ENCODE data around the gene FN1.

FN1 gene

DNA sequence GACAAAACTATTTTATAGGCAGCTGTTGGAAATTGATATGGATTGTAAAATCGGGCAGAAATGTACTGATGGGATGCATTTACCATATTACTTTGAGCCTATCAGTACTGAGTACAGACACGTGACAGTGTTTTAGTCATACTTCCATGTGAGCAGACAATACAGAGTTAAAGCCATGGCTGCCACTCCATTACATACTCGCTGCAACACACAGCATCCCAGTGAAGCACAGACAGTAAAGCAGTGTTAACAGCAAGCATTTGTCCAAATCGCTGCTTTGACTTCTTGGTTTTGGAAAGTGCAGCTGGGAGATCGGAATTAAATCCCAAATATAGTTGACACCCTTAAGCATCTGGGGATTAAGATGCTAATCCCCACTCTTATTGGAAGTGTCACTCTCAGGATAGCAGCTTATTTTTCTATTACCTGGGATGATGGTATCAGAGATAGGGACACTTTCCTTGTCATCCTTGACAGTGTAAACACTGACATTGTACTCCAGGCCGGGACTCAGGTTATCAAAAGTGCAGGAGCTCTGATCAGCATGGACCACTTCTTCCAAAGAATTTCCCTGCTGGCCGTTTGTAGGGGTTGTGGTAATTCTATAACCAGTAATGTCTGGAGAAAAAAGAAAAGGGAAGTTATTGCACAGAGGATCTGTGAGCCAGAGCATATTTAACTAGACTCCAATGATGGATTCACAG lies 41.6 kb downstream of the FN1 start:
- WGBS, 2 experiments (ENCODE audit: insufficient coverage in 2 of 2): 93 to 98% methylated on average over 5 of the region's 7 CpGs
- Histone ChIP-seq H3K9me3 (ENCODE audit: control insufficient read depth, low read length) (no peaks in the 10 kb centered on the region), H3K36me3 (ENCODE audit: control insufficient read depth, insufficient read depth, low read length) (peaks cover 88% of the 10 kb centered on the region), H3K4me3 (ENCODE audit: extremely low read depth, insufficient read depth, low read length, poor library complexity, severe bottlenecking) (no peak overlapping the region), H3K27ac (ENCODE audit: low read depth, low read length, severe bottlenecking) (peak overlapping the region; percentile 13), H3K4me1 (ENCODE audit: control insufficient read depth, insufficient read depth, low read length, poor library complexity, severe bottlenecking) (no peaks in the 10 kb centered on the region)

DNA sequence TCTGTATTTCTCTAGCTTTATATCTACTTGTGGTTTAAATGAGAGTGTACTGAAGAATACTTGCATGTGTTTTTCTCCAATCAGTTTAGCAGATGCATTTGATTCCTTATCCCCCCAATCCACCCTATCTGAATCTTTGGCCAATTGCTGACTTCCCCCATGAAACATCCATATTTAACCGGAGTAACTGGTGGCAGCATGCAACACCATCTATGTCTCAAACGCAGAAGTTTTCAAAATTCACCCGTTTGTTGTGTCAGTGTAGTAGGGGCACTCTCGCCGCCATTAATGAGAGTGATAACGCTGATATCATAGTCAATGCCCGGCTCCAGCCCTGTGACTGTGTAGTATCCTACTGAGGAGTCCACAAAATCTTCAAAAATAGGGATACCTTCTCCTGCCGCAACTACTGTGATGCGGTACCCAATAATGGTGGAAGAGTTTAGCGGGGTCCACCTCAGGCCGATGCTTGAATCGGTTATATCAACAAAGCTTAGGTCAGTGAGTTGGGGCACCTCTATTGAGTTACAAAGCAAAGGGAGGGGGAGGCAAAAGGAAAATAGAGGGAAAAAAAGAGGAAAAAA lies 43.1 kb downstream of the FN1 start:
- no peak overlapping the region for H3K4me3 ChIP-seq (ENCODE audit: extremely low read depth, insufficient read depth, low read length, poor library complexity, severe bottlenecking)
- peaks cover 88% of the 10 kb centered on the region for H3K36me3 ChIP-seq (ENCODE audit: control insufficient read depth, insufficient read depth, low read length)
- no peak overlapping the region for H3K27ac ChIP-seq (ENCODE audit: low read depth, low read length, severe bottlenecking)
- H3K9me3 ChIP-seq (ENCODE audit: control insufficient read depth, low read length): no peaks in the 10 kb centered on the region
- H3K4me1 ChIP-seq (ENCODE audit: control insufficient read depth, insufficient read depth, low read length, poor library complexity, severe bottlenecking): no peaks in the 10 kb centered on the region
- WGBS, 2 experiments (ENCODE audit: insufficient coverage in 2 of 2): 92 to 95% methylated on average over 12 of the region's 12 CpGs

- Histone ChIP-seq H3K27ac (ENCODE audit: low read depth, low read length, severe bottlenecking) (no peak overlapping the region), H3K4me1 (ENCODE audit: control insufficient read depth, insufficient read depth, low read length, poor library complexity, severe bottlenecking) (no peaks in the 10 kb centered on the region), H3K4me3 (ENCODE audit: extremely low read depth, insufficient read depth, low read length, poor library complexity, severe bottlenecking) (no peak overlapping the region), H3K9me3 (ENCODE audit: control insufficient read depth, low read length) (no peaks in the 10 kb centered on the region), H3K36me3 (ENCODE audit: control insufficient read depth, insufficient read depth, low read length) (peaks cover 89% of the 10 kb centered on the region)
Observed at GRCh38 chr2:215392164-215392563, 43.7 kb downstream of the FN1 start.

DNA sequence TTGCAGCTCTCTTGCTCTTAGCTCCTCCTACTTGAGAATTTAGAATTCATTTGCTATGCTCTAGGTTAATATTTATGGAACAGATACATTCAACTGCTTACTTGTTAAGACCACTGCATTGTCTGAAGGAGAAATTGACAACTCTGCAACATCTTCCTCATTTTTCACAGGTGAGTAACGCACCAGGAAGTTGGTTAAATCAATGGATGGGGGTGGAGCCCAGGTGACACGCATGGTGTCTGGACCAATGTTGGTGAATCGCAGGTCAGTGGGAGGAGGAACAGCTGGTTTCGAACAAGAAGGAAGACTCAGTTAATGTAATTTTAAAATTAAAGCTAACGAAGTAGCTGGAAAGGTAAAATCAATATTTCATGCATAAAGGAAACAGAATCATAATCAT lies 44.3 kb downstream of the FN1 start:
- WGBS, 2 experiments (ENCODE audit: insufficient coverage in 2 of 2): 93 to 100% methylated on average over 1 to 3 of the region's 5 CpGs
- Histone ChIP-seq H3K36me3 (ENCODE audit: control insufficient read depth, insufficient read depth, low read length) (peaks cover 89% of the 10 kb centered on the region), H3K4me1 (ENCODE audit: control insufficient read depth, insufficient read depth, low read length, poor library complexity, severe bottlenecking) (no peaks in the 10 kb centered on the region)

DNA sequence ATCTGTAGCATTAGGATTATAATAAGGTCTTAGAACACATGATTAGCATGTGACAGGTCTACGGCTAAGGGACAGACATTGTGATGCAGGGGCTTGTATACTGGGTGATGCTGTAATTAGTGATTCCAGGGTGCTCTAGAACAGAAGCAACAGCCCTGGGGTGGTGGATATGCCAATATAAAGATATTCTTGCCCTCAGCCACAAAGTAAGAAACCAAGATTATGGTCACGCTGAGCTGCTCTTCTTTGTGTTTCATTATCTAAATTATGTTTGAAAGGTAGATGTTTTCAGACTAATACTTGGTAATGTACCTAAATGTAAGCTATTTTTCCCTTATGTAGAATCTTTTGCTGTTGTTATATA lies 45.3 kb downstream of the FN1 start:
- Histone ChIP-seq H3K4me3 (ENCODE audit: extremely low read depth, insufficient read depth, low read length, poor library complexity, severe bottlenecking) (no peak overlapping the region), H3K36me3 (ENCODE audit: control insufficient read depth, insufficient read depth, low read length) (peaks cover 91% of the 10 kb centered on the region)
- 92 to 100% methylated on average over 1 of the region's 2 CpGs for WGBS, 2 experiments (ENCODE audit: insufficient coverage in 2 of 2)

More for the DNA sequence above, 44.3 kb downstream of the FN1 start:
- Histone ChIP-seq H3K9me3 (ENCODE audit: control insufficient read depth, low read length) (no peaks in the 10 kb centered on the region), H3K4me3 (ENCODE audit: extremely low read depth, insufficient read depth, low read length, poor library complexity, severe bottlenecking) (no peak overlapping the region), H3K27ac (ENCODE audit: low read depth, low read length, severe bottlenecking) (no peak overlapping the region)

GRCh38 chr2:215388002-215388728 lies 47.7 kb downstream of the FN1 start:
- Histone ChIP-seq H3K27ac (ENCODE audit: low read depth, low read length, severe bottlenecking) (no peak overlapping the region), H3K9me3 (ENCODE audit: control insufficient read depth, low read length) (no peaks in the 10 kb centered on the region), H3K4me3 (ENCODE audit: extremely low read depth, insufficient read depth, low read length, poor library complexity, severe bottlenecking) (no peak overlapping the region), H3K36me3 (ENCODE audit: control insufficient read depth, insufficient read depth, low read length) (peaks cover 92% of the 10 kb centered on the region), H3K4me1 (ENCODE audit: control insufficient read depth, insufficient read depth, low read length, poor library complexity, severe bottlenecking) (no peaks in the 10 kb centered on the region)
- WGBS, 2 experiments (ENCODE audit: insufficient coverage in 2 of 2): 88 to 97% methylated on average over 4 to 5 of the region's 7 CpGs

More for the DNA sequence above, 45.3 kb downstream of the FN1 start:
- H3K4me1 ChIP-seq (ENCODE audit: control insufficient read depth, insufficient read depth, low read length, poor library complexity, severe bottlenecking): no peaks in the 10 kb centered on the region
- H3K27ac ChIP-seq (ENCODE audit: low read depth, low read length, severe bottlenecking): no peak overlapping the region
- H3K9me3 ChIP-seq (ENCODE audit: control insufficient read depth, low read length): no peaks in the 10 kb centered on the region

GRCh38 chr2:215386566-215386965 lies 49.3 kb downstream of the FN1 start:
- Histone ChIP-seq H3K27ac (ENCODE audit: low read depth, low read length, severe bottlenecking) (no peak overlapping the region), H3K9me3 (ENCODE audit: control insufficient read depth, low read length) (no peaks in the 10 kb centered on the region), H3K36me3 (ENCODE audit: control insufficient read depth, insufficient read depth, low read length) (peaks cover 92% of the 10 kb centered on the region), H3K4me1 (ENCODE audit: control insufficient read depth, insufficient read depth, low read length, poor library complexity, severe bottlenecking) (no peaks in the 10 kb centered on the region), H3K4me3 (ENCODE audit: extremely low read depth, insufficient read depth, low read length, poor library complexity, severe bottlenecking) (no peak overlapping the region)
- WGBS, 2 experiments (ENCODE audit: insufficient coverage in 2 of 2): 97 to 100% methylated on average over 2 to 6 of the region's 7 CpGs

DNA sequence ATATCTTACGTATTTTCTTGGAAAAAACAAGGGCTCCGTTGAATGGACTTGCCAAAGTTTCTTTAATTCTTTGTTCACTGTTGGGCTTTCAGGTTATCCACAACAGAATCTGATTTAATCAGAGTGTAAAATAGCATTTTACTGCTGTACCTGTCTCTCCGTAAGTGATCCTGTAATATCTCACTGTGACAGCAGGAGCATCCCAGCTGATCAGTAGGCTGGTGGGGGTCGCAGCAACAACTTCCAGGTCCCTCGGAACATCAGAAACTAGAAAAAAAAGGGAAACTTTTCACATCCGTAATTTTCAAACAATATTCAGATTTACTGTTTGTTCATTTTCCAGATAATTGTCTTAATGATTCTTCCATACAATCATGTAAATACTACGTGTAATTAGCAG lies 51.2 kb downstream of the FN1 start:
- H3K9me3 ChIP-seq (ENCODE audit: control insufficient read depth, low read length): no peaks in the 10 kb centered on the region
- H3K4me3 ChIP-seq (ENCODE audit: extremely low read depth, insufficient read depth, low read length, poor library complexity, severe bottlenecking): no peak overlapping the region
- H3K36me3 ChIP-seq (ENCODE audit: control insufficient read depth, insufficient read depth, low read length): peaks cover 97% of the 10 kb centered on the region
- H3K4me1 ChIP-seq (ENCODE audit: control insufficient read depth, insufficient read depth, low read length, poor library complexity, severe bottlenecking): no peaks in the 10 kb centered on the region
- no peak overlapping the region for H3K27ac ChIP-seq (ENCODE audit: low read depth, low read length, severe bottlenecking)
- WGBS, 2 experiments (ENCODE audit: insufficient coverage in 2 of 2): 97 to 100% methylated on average over 3 of the region's 7 CpGs

GRCh38 chr2:215383652-215384279 lies 52.1 kb downstream of the FN1 start:
- WGBS, 2 experiments (ENCODE audit: insufficient coverage in 2 of 2): 90 to 100% methylated on average over 6 to 7 of the region's 8 CpGs
- H3K27ac ChIP-seq (ENCODE audit: low read depth, low read length, severe bottlenecking): no peak overlapping the region
- no peaks in the 10 kb centered on the region for H3K9me3 ChIP-seq (ENCODE audit: control insufficient read depth, low read length)
- H3K36me3 ChIP-seq (ENCODE audit: control insufficient read depth, insufficient read depth, low read length): peaks cover 97% of the 10 kb centered on the region
- no peak overlapping the region for H3K4me3 ChIP-seq (ENCODE audit: extremely low read depth, insufficient read depth, low read length, poor library complexity, severe bottlenecking)
- no peaks in the 10 kb centered on the region for H3K4me1 ChIP-seq (ENCODE audit: control insufficient read depth, insufficient read depth, low read length, poor library complexity, severe bottlenecking)

GRCh38 chr2:215382480-215382879 lies 53.4 kb downstream of the FN1 start:
- peaks cover 97% of the 10 kb centered on the region for H3K36me3 ChIP-seq (ENCODE audit: control insufficient read depth, insufficient read depth, low read length)

More at GRCh38 chr2:215382480-215382879, 53.4 kb downstream of the FN1 start:
- Histone ChIP-seq H3K4me1 (ENCODE audit: control insufficient read depth, insufficient read depth, low read length, poor library complexity, severe bottlenecking) (no peaks in the 10 kb centered on the region), H3K27ac (ENCODE audit: low read depth, low read length, severe bottlenecking) (no peak overlapping the region), H3K4me3 (ENCODE audit: extremely low read depth, insufficient read depth, low read length, poor library complexity, severe bottlenecking) (no peak overlapping the region), H3K9me3 (ENCODE audit: control insufficient read depth, low read length) (no peaks in the 10 kb centered on the region)

All from mesodermal cell (in vitro differentiated cells).